ENCODE measurements around the gene COASY. TPM values are rescaled to one million over a fixed set of nuclear protein-coding genes. Genes with fewer than 3 reads are reported as not detected.

Gene COASY
- total and polyA plus RNA-seq, 2 experiments from 2014 or later, result 43.5 to 74.7 TPM

- no peak overlapping the region for H3K27ac ChIP-seq
- DNase-seq (ENCODE audit: low read depth in 1 of 2, low spot score in 1 of 2), result no peak
Observed at GRCh38 chr17:42586514-42587230, 24.7 kb downstream of the COASY start.

GRCh38 chr17:42590886-42591285 is 28.9 kb downstream of the COASY start:
- Histone ChIP-seq H3K27ac (no peak overlapping the region), H3K4me1 (ENCODE audit: low read depth) (no peaks in the 10 kb centered on the region), H3K27me3 (no peaks in the 10 kb centered on the region), H3K9me3 (ENCODE audit: low read depth) (no peaks in the 10 kb centered on the region), H3K36me3 (peaks cover 39% of the 10 kb centered on the region), H3K4me3 (no peak overlapping the region)
- DNase-seq (ENCODE audit: low read depth in 1 of 2, low spot score in 1 of 2), result no peak
- no peak for TF ChIP-seq CTCF (IDR thresholded peaks at IDR 0.05; ENCODE audit: low read depth, low read length)

More at GRCh38 chr17:42586514-42587230, 24.7 kb downstream of the COASY start:
- H3K4me3 ChIP-seq, result no peak overlapping the region
- H3K4me1 ChIP-seq (ENCODE audit: low read depth), result no peaks in the 10 kb centered on the region
- H3K27me3 ChIP-seq, result no peaks in the 10 kb centered on the region
- H3K9me3 ChIP-seq (ENCODE audit: low read depth), result no peaks in the 10 kb centered on the region
- H3K36me3 ChIP-seq, result peaks cover 73% of the 10 kb centered on the region
- no peak for TF ChIP-seq CTCF (IDR thresholded peaks at IDR 0.05; ENCODE audit: low read depth, low read length)

- no peaks in the 10 kb centered on the region for H3K27me3 ChIP-seq
- peaks cover 34% of the 10 kb centered on the region for H3K36me3 ChIP-seq
- no peak overlapping the region for H3K27ac ChIP-seq
- no peaks in the 10 kb centered on the region for H3K4me1 ChIP-seq (ENCODE audit: low read depth)
- DNase-seq (ENCODE audit: low read depth in 1 of 2, low spot score in 1 of 2), result no peak
- H3K9me3 ChIP-seq (ENCODE audit: low read depth), result no peaks in the 10 kb centered on the region
- no peak overlapping the region for H3K4me3 ChIP-seq
- TF ChIP-seq CTCF (IDR thresholded peaks at IDR 0.05; ENCODE audit: low read depth, low read length), result no peak
Observed at GRCh38 chr17:42591411-42591810, 29.5 kb downstream of the COASY start.

GRCh38 chr17:42596386-42596785 is 34.4 kb downstream of the COASY start:
- Histone ChIP-seq H3K27me3 (no peaks in the 10 kb centered on the region), H3K27ac (no peak overlapping the region), H3K4me3 (no peak overlapping the region), H3K9me3 (ENCODE audit: low read depth) (no peaks in the 10 kb centered on the region), H3K4me1 (ENCODE audit: low read depth) (no peaks in the 10 kb centered on the region), H3K36me3 (no peaks in the 10 kb centered on the region)
- no peak for TF ChIP-seq CTCF (IDR thresholded peaks at IDR 0.05; ENCODE audit: low read depth, low read length)
- no peak for DNase-seq (ENCODE audit: low read depth in 1 of 2, low spot score in 1 of 2)

- Histone ChIP-seq H3K9me3 (ENCODE audit: low read depth) (no peaks in the 10 kb centered on the region), H3K27me3 (no peaks in the 10 kb centered on the region), H3K27ac (no peak overlapping the region), H3K36me3 (no peaks in the 10 kb centered on the region), H3K4me3 (no peak overlapping the region), H3K4me1 (ENCODE audit: low read depth) (no peaks in the 10 kb centered on the region)
- no peak for TF ChIP-seq CTCF (IDR thresholded peaks at IDR 0.05; ENCODE audit: low read depth, low read length)
- no peak for DNase-seq (ENCODE audit: low read depth in 1 of 2, low spot score in 1 of 2)
Observed at GRCh38 chr17:42598905-42599304, 37.0 kb downstream of the COASY start.

Data from cardiac muscle cell (in vitro differentiated cells and primary cell).